OCI-LY3 (cell line): ENCODE results near the gene CNTROB.

Source experiments
- EZH2phosphoT487 ChIP-seq: fragments of 200-600 bp; shearing (Covaris generic); IDR thresholded peaks from 2 replicates; pipeline ENCODE4 v1.6.1; 2018; ENCODE audit warnings: antibody characterized with exemption, mixed run types, low read depth
- TF ChIP-seq, protein P1 (sequence below): fragments of 200-600, 300-600 bp; sonication (generic); IDR thresholded peaks from 2 replicates; pipeline ENCODE4 v1.5.1; 2014; ENCODE audit warnings: antibody characterized with exemption, low read length, low read depth

DNA sequence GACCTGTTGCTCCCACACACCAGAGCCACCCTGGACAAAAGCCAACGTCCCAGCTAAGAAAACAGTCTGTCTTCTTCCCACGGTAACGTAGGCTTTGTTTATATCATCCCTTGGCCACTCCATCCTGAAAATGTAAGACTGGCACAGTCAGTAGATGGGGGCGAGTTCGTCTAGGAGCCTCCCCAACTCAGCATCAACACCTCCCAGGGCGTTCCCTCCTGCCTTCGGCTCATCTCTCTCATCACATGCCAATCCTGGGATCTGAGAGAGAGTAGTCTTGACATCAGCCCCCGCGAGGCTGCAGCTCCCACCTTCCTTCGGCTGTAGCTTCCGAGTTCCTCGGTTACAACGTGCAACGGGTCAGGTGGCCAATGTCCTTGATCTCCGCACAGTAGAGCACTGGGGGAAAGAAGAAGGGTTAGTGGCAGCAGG lies 16.8 kb upstream of the CNTROB start:
- TF ChIP-seq, protein P1, sequence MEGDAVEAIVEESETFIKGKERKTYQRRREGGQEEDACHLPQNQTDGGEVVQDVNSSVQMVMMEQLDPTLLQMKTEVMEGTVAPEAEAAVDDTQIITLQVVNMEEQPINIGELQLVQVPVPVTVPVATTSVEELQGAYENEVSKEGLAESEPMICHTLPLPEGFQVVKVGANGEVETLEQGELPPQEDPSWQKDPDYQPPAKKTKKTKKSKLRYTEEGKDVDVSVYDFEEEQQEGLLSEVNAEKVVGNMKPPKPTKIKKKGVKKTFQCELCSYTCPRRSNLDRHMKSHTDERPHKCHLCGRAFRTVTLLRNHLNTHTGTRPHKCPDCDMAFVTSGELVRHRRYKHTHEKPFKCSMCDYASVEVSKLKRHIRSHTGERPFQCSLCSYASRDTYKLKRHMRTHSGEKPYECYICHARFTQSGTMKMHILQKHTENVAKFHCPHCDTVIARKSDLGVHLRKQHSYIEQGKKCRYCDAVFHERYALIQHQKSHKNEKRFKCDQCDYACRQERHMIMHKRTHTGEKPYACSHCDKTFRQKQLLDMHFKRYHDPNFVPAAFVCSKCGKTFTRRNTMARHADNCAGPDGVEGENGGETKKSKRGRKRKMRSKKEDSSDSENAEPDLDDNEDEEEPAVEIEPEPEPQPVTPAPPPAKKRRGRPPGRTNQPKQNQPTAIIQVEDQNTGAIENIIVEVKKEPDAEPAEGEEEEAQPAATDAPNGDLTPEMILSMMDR = no peak
- no peak for TF ChIP-seq EZH2phosphoT487
